Colonic mucosa (tissue), 4 donors: ENCODE results near the gene FAM78B. TPM values are rescaled to one million over a fixed set of nuclear protein-coding genes. Genes with fewer than 3 reads are reported as not detected.

Source experiments
- DNase-seq: peaks from one replicate; pipeline ENCODE4 v3.0.0-alpha.2; 2020
- H3K27ac ChIP-seq: fragments of 200-600 bp; one replicate; pipeline ENCODE4 v1.8.0; 2021
- H3K27me3 ChIP-seq: fragments of 200-600 bp; one replicate; pipeline ENCODE4 v1.8.0; 2021
- H3K36me3 ChIP-seq: fragments of 200-600 bp; one replicate; pipeline ENCODE4 v1.8.0; 2021
- H3K4me1 ChIP-seq: fragments of 200-600 bp; one replicate; pipeline ENCODE4 v1.8.0; 2021; ENCODE audit warnings: mild to moderate bottlenecking
- H3K4me3 ChIP-seq: fragments of 200-600 bp; one replicate; pipeline ENCODE4 v1.8.0; 2021
- H3K9ac ChIP-seq, 2 donors: one replicate each; pipeline ENCODE4 v1.7.0; 2013; ENCODE audit warnings: control low read depth in 2 of 2, low read depth in 2 of 2, low read length in 2 of 2
- H3K9me3 ChIP-seq: fragments of 200-600 bp; one replicate; pipeline ENCODE4 v1.8.0; 2021
- CTCF ChIP-seq: fragments of 200-600 bp; IDR thresholded peaks from one replicate; pipeline ENCODE4 v1.8.0; 2022; ENCODE audit warnings: antibody characterized with exemption, mild to moderate bottlenecking
- intact Hi-C: fragments of 100-400 bp; cut with DNase I; formaldehyde crosslinking; loops from one replicate; pipeline ENCODE4 v1.14.1; 2022
- total RNA-seq, 2 donors: library from RNA; stranded (reverse); fragmentation: NEBNext Ultra II Directional in 1 of 2; extraction: Animal tissue kit (Norgen Biotek cat#: 25700) in 1 of 2; gene quantifications; one replicate each; pipeline ENCODE4 v1.2.1, GENCODE V29; 2021
- donor health status: healthy.
- donor health status: DM: no; HTN: no; CAD: no.
- donor health status: DM: no; HTN: no; CAD: no.

Gene FAM78B
- total RNA-seq, 2 donors from 2014 or later: 0.69 to 1.2 TPM

DNA sequence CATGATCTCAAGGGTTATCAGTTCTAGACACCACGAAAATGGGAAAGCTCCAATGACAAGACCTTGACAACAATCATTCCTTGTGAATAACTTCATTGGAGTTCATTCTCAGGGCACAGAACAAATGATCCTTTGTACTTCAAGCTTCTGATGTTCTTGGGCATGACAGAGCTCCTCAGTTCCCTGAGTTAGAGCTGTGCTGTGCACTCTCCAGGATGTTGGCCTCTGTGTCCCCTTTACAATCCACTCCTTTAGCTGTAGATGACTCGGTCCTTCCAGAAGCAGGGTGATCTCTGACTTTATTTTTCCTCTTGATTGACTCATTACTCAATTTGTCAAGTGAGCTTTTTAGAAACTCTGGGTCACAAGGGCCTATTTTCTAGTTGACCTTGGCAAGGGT lies 3.9 kb upstream of the FAM78B start:
- TF ChIP-seq CTCF: no peak
- H3K27me3 ChIP-seq: peaks cover under 1% of the 10 kb centered on the region
- no peaks in the 10 kb centered on the region for H3K36me3 ChIP-seq
- H3K9ac ChIP-seq: no peak overlapping the region
- DNase-seq: no peak
- intact Hi-C loops: no loop called here
- H3K4me3 ChIP-seq: no peak overlapping the region
- no peaks in the 10 kb centered on the region for H3K9me3 ChIP-seq
- H3K27ac ChIP-seq: no peak overlapping the region
- H3K4me1 ChIP-seq: no peaks in the 10 kb centered on the region

DNA sequence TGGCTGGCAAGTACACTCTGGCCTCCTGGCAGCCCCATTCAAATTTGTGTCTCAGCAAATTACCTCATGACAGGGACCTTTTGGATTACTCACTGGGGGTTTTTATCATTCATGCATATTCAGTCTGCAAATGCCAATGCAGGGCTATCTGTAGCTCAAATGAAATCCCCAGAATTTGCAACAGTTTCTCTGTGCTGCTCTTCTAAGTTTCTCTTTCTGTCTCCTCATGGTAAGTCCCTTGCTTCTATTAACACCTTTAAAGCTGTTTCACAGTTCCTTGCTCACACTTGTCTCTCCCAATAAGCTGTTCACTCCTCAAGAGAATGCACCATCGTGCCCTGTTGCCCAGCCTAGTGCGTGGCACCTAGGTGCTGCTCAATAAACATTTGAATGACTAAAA lies 3.3 kb upstream of the FAM78B start:
- no peak for TF ChIP-seq CTCF
- H3K27ac ChIP-seq: no peak overlapping the region
- intact Hi-C loops: no loop called here

DNA sequence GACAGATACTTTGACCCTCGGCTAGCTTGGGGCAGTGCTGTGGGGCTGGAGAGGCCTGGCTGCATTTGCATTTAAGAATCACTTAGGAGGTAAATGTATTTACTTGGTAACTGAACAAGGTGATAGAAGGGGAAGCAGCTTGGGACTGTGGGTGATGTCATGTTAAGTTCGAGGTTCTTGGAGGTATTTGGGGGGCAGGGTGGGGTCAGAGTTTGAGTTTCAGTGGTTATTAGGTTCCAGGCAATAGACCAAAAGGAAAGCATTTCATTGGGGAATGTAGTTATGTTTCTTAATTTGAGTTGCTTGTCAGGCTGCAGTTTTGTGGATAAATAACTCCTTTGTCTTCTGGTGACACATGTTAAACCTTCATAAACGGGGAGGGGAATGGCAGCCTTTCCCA lies 2.4 kb upstream of the FAM78B start:
- no peak overlapping the region for H3K9ac ChIP-seq
- TF ChIP-seq CTCF: no peak
- peaks cover 7% of the 10 kb centered on the region for H3K27me3 ChIP-seq
- intact Hi-C loops: loop anchor here (10.0 kb wide), 1 partner anchor 234 kb away; no protein-coding TSS in a partner anchor
- no peaks in the 10 kb centered on the region for H3K36me3 ChIP-seq
- DNase-seq: no peak
- H3K4me1 ChIP-seq: peaks cover 5% of the 10 kb centered on the region
- H3K9me3 ChIP-seq: no peaks in the 10 kb centered on the region
- no peak overlapping the region for H3K27ac ChIP-seq
- H3K4me3 ChIP-seq: no peak overlapping the region

More for the DNA sequence above, 3.3 kb upstream of the FAM78B start:
- peaks cover 7% of the 10 kb centered on the region for H3K27me3 ChIP-seq
- H3K36me3 ChIP-seq: no peaks in the 10 kb centered on the region
- no peak for DNase-seq
- H3K9me3 ChIP-seq: no peaks in the 10 kb centered on the region
- H3K4me1 ChIP-seq: peaks cover 5% of the 10 kb centered on the region
- H3K4me3 ChIP-seq: no peak overlapping the region
- H3K9ac ChIP-seq: no peak overlapping the region

- peak overlapping the region; percentile 48 for H3K27ac ChIP-seq
- no peaks in the 10 kb centered on the region for H3K9me3 ChIP-seq
- H3K36me3 ChIP-seq: no peaks in the 10 kb centered on the region
- TF ChIP-seq CTCF: no peak
- intact Hi-C loops: loop anchor here (10.0 kb wide), 1 partner anchor 233 kb away; no protein-coding TSS in a partner anchor
- peaks cover 7% of the 10 kb centered on the region for H3K27me3 ChIP-seq
- H3K4me3 ChIP-seq: peak overlapping the region; percentile 37
- peaks cover 5% of the 10 kb centered on the region for H3K4me1 ChIP-seq
- H3K9ac ChIP-seq: peak overlapping the region in 1 of 2 donors; percentile 85
- no peak for DNase-seq
These were observed 748 bp upstream of the FAM78B start for GRCh38 chr1:166167572-166167925.

GRCh38 chr1:166166329-166166697 lies 488 bp downstream of the FAM78B start:
- Histone ChIP-seq H3K4me3 (peak overlapping the region; percentile 37), H3K4me1 (peaks cover 5% of the 10 kb centered on the region), H3K9me3 (no peaks in the 10 kb centered on the region), H3K9ac (no peak overlapping the region), H3K27ac (no peak overlapping the region), H3K36me3 (no peaks in the 10 kb centered on the region), H3K27me3 (peaks cover 7% of the 10 kb centered on the region)
- intact Hi-C loops: loop anchor here (10.0 kb wide), 1 partner anchor 232 kb away; no protein-coding TSS in a partner anchor
- TF ChIP-seq CTCF: no peak
- no peak for DNase-seq
